ENCODE measurements around the gene DENND2C.

Gene DENND2C

GRCh38 chr1:114690148-114690547 lies 20.3 kb upstream of the DENND2C start:
- in situ Hi-C loops (cut with MboI; ENCODE audit: low pct_unique_long_range_greater_than_20kb, low sequenced_read_pairs) = no loop called here
- no peak for DNase-seq

GRCh38 chr1:114688526-114688925 lies 18.7 kb upstream of the DENND2C start:
- in situ Hi-C loops (cut with MboI; ENCODE audit: low pct_unique_long_range_greater_than_20kb, low sequenced_read_pairs) = no loop called here
- no peak for DNase-seq

GRCh38 chr1:114685851-114686250 lies 16.0 kb upstream of the DENND2C start:
- DNase-seq = no peak
- in situ Hi-C loops (cut with MboI; ENCODE audit: low pct_unique_long_range_greater_than_20kb, low sequenced_read_pairs) = no loop called here

GRCh38 chr1:114677691-114678090 lies 7.8 kb upstream of the DENND2C start:
- in situ Hi-C loops (cut with MboI; ENCODE audit: low pct_unique_long_range_greater_than_20kb, low sequenced_read_pairs) = no loop called here
- DNase-seq = no peak

- DNase-seq = no peak
- in situ Hi-C loops (cut with MboI; ENCODE audit: low pct_unique_long_range_greater_than_20kb, low sequenced_read_pairs) = no loop called here
Measured at GRCh38 chr1:114676115-114676514, 6.3 kb upstream of the DENND2C start.

GRCh38 chr1:114671939-114672275 lies 2.1 kb upstream of the DENND2C start:
- in situ Hi-C loops (cut with MboI; ENCODE audit: low pct_unique_long_range_greater_than_20kb, low sequenced_read_pairs) = no loop called here
- no peak for DNase-seq

- in situ Hi-C loops (cut with MboI; ENCODE audit: low pct_unique_long_range_greater_than_20kb, low sequenced_read_pairs) = no loop called here
- DNase-seq = no peak
Measured at GRCh38 chr1:114671011-114671938, 1.4 kb upstream of the DENND2C start.

- in situ Hi-C loops (cut with MboI; ENCODE audit: low pct_unique_long_range_greater_than_20kb, low sequenced_read_pairs) = no loop called here
- DNase-seq = peak; percentile 87
Measured at GRCh38 chr1:114670083-114671010, 498 bp upstream of the DENND2C start.

GRCh38 chr1:114668784-114669561 lies 876 bp downstream of the DENND2C start:
- in situ Hi-C loops (cut with MboI; ENCODE audit: low pct_unique_long_range_greater_than_20kb, low sequenced_read_pairs) = no loop called here
- DNase-seq = no peak

- DNase-seq = peak; percentile 40
- in situ Hi-C loops (cut with MboI; ENCODE audit: low pct_unique_long_range_greater_than_20kb, low sequenced_read_pairs) = no loop called here
Measured at GRCh38 chr1:114668373-114668772, 1.5 kb downstream of the DENND2C start.

GRCh38 chr1:114666954-114667353 lies 2.9 kb downstream of the DENND2C start:
- in situ Hi-C loops (cut with MboI; ENCODE audit: low pct_unique_long_range_greater_than_20kb, low sequenced_read_pairs) = no loop called here
- DNase-seq = no peak

GRCh38 chr1:114660238-114660637 lies 9.6 kb downstream of the DENND2C start:
- in situ Hi-C loops (cut with MboI; ENCODE audit: low pct_unique_long_range_greater_than_20kb, low sequenced_read_pairs) = no loop called here
- no peak for DNase-seq

- DNase-seq = no peak
- in situ Hi-C loops (cut with MboI; ENCODE audit: low pct_unique_long_range_greater_than_20kb, low sequenced_read_pairs) = no loop called here
Measured at GRCh38 chr1:114651893-114652292, 18.0 kb downstream of the DENND2C start.

- in situ Hi-C loops (cut with MboI; ENCODE audit: low pct_unique_long_range_greater_than_20kb, low sequenced_read_pairs) = no loop called here
- no peak for DNase-seq
Measured at GRCh38 chr1:114648503-114648902, 21.3 kb downstream of the DENND2C start.

- DNase-seq = no peak
- in situ Hi-C loops (cut with MboI; ENCODE audit: low pct_unique_long_range_greater_than_20kb, low sequenced_read_pairs) = no loop called here
Measured at GRCh38 chr1:114641377-114641776, 28.5 kb downstream of the DENND2C start.

GRCh38 chr1:114638910-114639309 lies 30.9 kb downstream of the DENND2C start:
- in situ Hi-C loops (cut with MboI; ENCODE audit: low pct_unique_long_range_greater_than_20kb, low sequenced_read_pairs) = no loop called here
- no peak for DNase-seq

GRCh38 chr1:114632427-114632826 lies 37.4 kb downstream of the DENND2C start:
- DNase-seq = no peak
- in situ Hi-C loops (cut with MboI; ENCODE audit: low pct_unique_long_range_greater_than_20kb, low sequenced_read_pairs) = no loop called here

GRCh38 chr1:114627107-114627506 lies 42.7 kb downstream of the DENND2C start:
- in situ Hi-C loops (cut with MboI; ENCODE audit: low pct_unique_long_range_greater_than_20kb, low sequenced_read_pairs) = no loop called here
- DNase-seq = no peak

- DNase-seq = no peak
- in situ Hi-C loops (cut with MboI; ENCODE audit: low pct_unique_long_range_greater_than_20kb, low sequenced_read_pairs) = no loop called here
Measured at GRCh38 chr1:114623364-114623763, 46.5 kb downstream of the DENND2C start.

Data from KBM-7 (cell line).